Neural crest cell (in vitro differentiated cells): ENCODE data around the gene CCR6. TPM values are rescaled to one million over a fixed set of nuclear protein-coding genes. Genes with fewer than 3 reads are reported as not detected.

ENCODE experiments used
- DNase-seq: peaks from one replicate; pipeline ENCODE4 v3.0.0; 2021; ENCODE audit warnings: low read depth, mixed read lengths, low spot score
- H3K27ac Mint-ChIP-seq: one replicate; pipeline ENCODE4 v1.8.0; 2021; ENCODE audit warnings: mild to moderate bottlenecking, mixed read lengths; ENCODE audit not compliant: unreplicated experiment
- H3K27me3 Mint-ChIP-seq: 2 replicates; pipeline ENCODE4 v1.8.0; 2021; ENCODE audit warnings: low read depth, mild to moderate bottlenecking, mixed read lengths
- H3K36me3 Mint-ChIP-seq: 2 replicates; pipeline ENCODE4 v1.8.0; 2021; ENCODE audit warnings: low read depth, mild to moderate bottlenecking, mixed read lengths
- H3K4me1 Mint-ChIP-seq: 2 replicates; pipeline ENCODE4 v1.8.0; 2021; ENCODE audit warnings: mixed read lengths
- H3K4me3 Mint-ChIP-seq: one replicate; pipeline ENCODE4 v1.8.0; 2021; ENCODE audit warnings: mild to moderate bottlenecking, mixed read lengths
- H3K9me3 Mint-ChIP-seq: 2 replicates; pipeline ENCODE4 v1.8.0; 2021; ENCODE audit warnings: mixed read lengths
- CTCF ChIP-seq: fragments of 200-600 bp; sonication (generic); conservative IDR thresholded peaks from 2 replicates; pipeline ENCODE4 v1.5.0; 2021; ENCODE audit warnings: antibody characterized with exemption, mild to moderate bottlenecking
- total RNA-seq: library from RNA; stranded (reverse); gene quantifications from 2 replicates; pipeline ENCODE4 v1.2.1, GENCODE V29; 2021

CCR6 gene
- total RNA-seq, 1 donor from 2014 or later = not detected

GRCh38 chr6:167139761-167140160, 16.9 kb downstream of the CCR6 start:
- peaks cover 5% of the 10 kb centered on the region for H3K4me1 Mint-ChIP-seq
- DNase-seq = no peak
- peaks cover 2% of the 10 kb centered on the region for H3K27me3 Mint-ChIP-seq
- peak; percentile 29 for TF ChIP-seq CTCF
- H3K36me3 Mint-ChIP-seq = no peaks in the 10 kb centered on the region
- H3K4me3 Mint-ChIP-seq = no peak overlapping the region
- peaks cover 2% of the 10 kb centered on the region for H3K9me3 Mint-ChIP-seq
- no peak overlapping the region for H3K27ac Mint-ChIP-seq

GRCh38 chr6:167140589-167141474, 17.9 kb downstream of the CCR6 start:
- Mint-ChIP-seq H3K27ac (no peak overlapping the region), H3K4me1 (peaks cover 5% of the 10 kb centered on the region), H3K9me3 (peaks cover 3% of the 10 kb centered on the region), H3K27me3 (peaks cover 8% of the 10 kb centered on the region), H3K36me3 (no peaks in the 10 kb centered on the region), H3K4me3 (no peak overlapping the region)
- no peak for DNase-seq
- TF ChIP-seq CTCF = no peak

- Mint-ChIP-seq H3K4me3 (no peak overlapping the region), H3K36me3 (no peaks in the 10 kb centered on the region), H3K27ac (no peak overlapping the region), H3K9me3 (peaks cover 3% of the 10 kb centered on the region), H3K4me1 (peaks cover 15% of the 10 kb centered on the region), H3K27me3 (peaks cover 18% of the 10 kb centered on the region)
- peak; percentile 79 for TF ChIP-seq CTCF
- peak; percentile 34 for DNase-seq
Measured at GRCh38 chr6:167141667-167142432, 19.0 kb downstream of the CCR6 start.

- peaks cover 20% of the 10 kb centered on the region for H3K4me1 Mint-ChIP-seq
- peaks cover 3% of the 10 kb centered on the region for H3K9me3 Mint-ChIP-seq
- H3K27ac Mint-ChIP-seq = no peak overlapping the region
- DNase-seq = no peak
- H3K4me3 Mint-ChIP-seq = no peak overlapping the region
- H3K27me3 Mint-ChIP-seq = peaks cover 24% of the 10 kb centered on the region
- H3K36me3 Mint-ChIP-seq = no peaks in the 10 kb centered on the region
- TF ChIP-seq CTCF = peak; percentile 16
Measured at GRCh38 chr6:167142433-167142761, 19.5 kb downstream of the CCR6 start.

- H3K4me3 Mint-ChIP-seq = no peak overlapping the region
- TF ChIP-seq CTCF = no peak
- DNase-seq = no peak
- no peaks in the 10 kb centered on the region for H3K36me3 Mint-ChIP-seq
- H3K4me1 Mint-ChIP-seq = peaks cover 20% of the 10 kb centered on the region
- H3K27me3 Mint-ChIP-seq = peaks cover 29% of the 10 kb centered on the region
- peaks cover 3% of the 10 kb centered on the region for H3K9me3 Mint-ChIP-seq
- H3K27ac Mint-ChIP-seq = no peak overlapping the region
Measured at GRCh38 chr6:167143041-167143440, 20.1 kb downstream of the CCR6 start.
